HepG2 (cell line): ENCODE measurements around the gene TBC1D22A. TPM values are rescaled to one million over a fixed set of nuclear protein-coding genes. Genes with fewer than 3 reads are reported as not detected.

Experiments
- ATAC-seq: fragments of 200-7000 bp; cut with Tn5 transposase; 3 replicates; pipeline ENCODE4 v1.9.1; 2020; ENCODE audit warnings: mild to moderate bottlenecking, moderate library complexity
- BruUV-seq: library from RNA; stranded (reverse); fragments of 400-500 nt; replicated peaks from 2 replicates; lab custom pipeline; 2021; lab: Mats Ljungman, UMichigan
- CTCF ChIA-PET: fragments of 300-600 bp; formaldehyde crosslinking; extraction: SDS; loops from one replicate; lab custom pipeline; 2021; ENCODE audit warnings: low total read pairs, inconsistent platforms, low intra/inter-chr PET ratio; lab: Yijun Ruan, JAX
- POLR2A ChIA-PET: fragments of 350-600 bp; sonication (Branson Sonifier 250); formaldehyde crosslinking; loops from one replicate; lab custom pipeline; 2020; ENCODE audit warnings: antibody characterized with exemption, inconsistent platforms; lab: Yijun Ruan, JAX
- DNase-seq: peaks from one replicate; pipeline ENCODE4 v3.0.0-alpha.2; 2015; ENCODE audit warnings: low spot score
- FAIRE-seq: peaks from 3 replicates; lab custom pipeline; 2011; peaks lifted over from hg19 to GRCh38; lab: Jason Lieb, UNC
- H2AFZ ChIP-seq: one replicate; pipeline ENCODE4 v1.6.1; 2011; ENCODE audit warnings: low read length, inconsistent platforms
- H3K27ac ChIP-seq: fragments of 300-600 bp; 3 replicates; pipeline ENCODE4 v1.8.0; 2011; ENCODE audit warnings: mixed run types, mild to moderate bottlenecking, mixed read lengths, low read length, inconsistent platforms; ENCODE audit not compliant: insufficient read depth; ENCODE audit errors: extremely low read length
- H3K27me3 ChIP-seq, 2 experiments: fragments of 200-600 bp in 1 of 2; 2 replicates in 1 of 2; 3 replicates in 1 of 2; pipeline versions ENCODE4 v1.6.0 to v1.8.0; 2011; ENCODE audit warnings: low read length in 2 of 2, mild to moderate bottlenecking in 2 of 2, moderate library complexity in 2 of 2, inconsistent platforms in 1 of 2; ENCODE audit not compliant: insufficient read depth in 2 of 2, control insufficient read depth in 1 of 2
- H3K36me3 ChIP-seq, 2 experiments: fragments of 200-600 bp in 1 of 2; replicated peaks in 1 of 2; 2 replicates in 1 of 2; 3 replicates in 1 of 2; pipeline versions ENCODE4 v1.5.1 to v1.8.0; 2011; ENCODE audit warnings: low read length in 2 of 2, inconsistent platforms in 1 of 2; ENCODE audit not compliant: insufficient read depth in 2 of 2, control insufficient read depth in 1 of 2
- H3K4me1 ChIP-seq: 2 replicates; pipeline ENCODE4 v1.5.1; 2012; ENCODE audit warnings: low read length, inconsistent platforms; ENCODE audit not compliant: insufficient read depth
- H3K4me2 ChIP-seq: 2 replicates; pipeline ENCODE4 v1.6.0; 2011; ENCODE audit warnings: low read depth, low read length, inconsistent platforms
- H3K4me3 ChIP-seq, 3 experiments: fragments of 200-600 bp in 1 of 3; sonication (generic), shearing (Covaris generic) in 1 of 3; replicated peaks in 1 of 3; 2 replicates each; pipeline ENCODE4 v1.5.1; 2011 to 2016; ENCODE audit warnings: low read length in 3 of 3, inconsistent platforms in 2 of 3, low read depth in 2 of 3, mild to moderate bottlenecking in 2 of 3, control low read depth in 1 of 3, mixed read lengths in 1 of 3; ENCODE audit not compliant: insufficient read depth in 1 of 3
- H3K79me2 ChIP-seq: one replicate; pipeline ENCODE4 v1.6.1; 2011; ENCODE audit warnings: low read length, inconsistent platforms; ENCODE audit not compliant: insufficient read depth
- H3K9ac ChIP-seq: 2 replicates; pipeline ENCODE4 v1.6.0; 2011; ENCODE audit warnings: mild to moderate bottlenecking, low read depth, low read length, inconsistent platforms; ENCODE audit not compliant: insufficient read depth
- H3K9me3 ChIP-seq: 2 replicates; pipeline ENCODE4 v1.5.1; 2012; ENCODE audit warnings: mild to moderate bottlenecking, low read length
- H4K20me1 ChIP-seq: 2 replicates; pipeline ENCODE4 v1.6.0; 2011; ENCODE audit warnings: inconsistent platforms, mild to moderate bottlenecking, low read length, moderate library complexity; ENCODE audit not compliant: insufficient read depth
- AGO2 ChIP-seq: fragments of 200-400 bp; formaldehyde crosslinking; optimal IDR thresholded peaks from 2 replicates; pipeline ENCODE3; 2017; ENCODE audit warnings: mild to moderate bottlenecking, low read depth, low read length, moderate library complexity
- ASH2L ChIP-seq: fragments of 300-600, 200-600 bp; sonication (generic); IDR thresholded peaks from 2 replicates; pipeline ENCODE4 v1.7.0; 2017; ENCODE audit warnings: low read depth, mild to moderate bottlenecking, moderate library complexity, mixed read lengths, low read length; ENCODE audit not compliant: insufficient read length
- ELF3 ChIP-seq: IDR thresholded peaks from 2 replicates; pipeline ENCODE4 v1.6.1; 2016; ENCODE audit warnings: missing genetic modification reagents, missing compliant biosample characterization
- FOXO1 ChIP-seq: sonication (generic); formaldehyde crosslinking; IDR thresholded peaks from 2 replicates; pipeline ENCODE4 v1.4.0; 2020; ENCODE audit warnings: missing genetic modification reagents
- PAX8 ChIP-seq: sonication (generic); formaldehyde crosslinking; IDR thresholded peaks from 2 replicates; pipeline ENCODE4 v1.8.0; 2022; ENCODE audit warnings: mild to moderate bottlenecking, missing genetic modification reagents, borderline replicate concordance
- ZNF768 ChIP-seq: sonication (generic); formaldehyde crosslinking; IDR thresholded peaks from 2 replicates; pipeline ENCODE4 v1.4.0; 2020; ENCODE audit warnings: missing genetic modification reagents
- WGBS: methylation state at CpG from one replicate; pipeline ENCODE4 v1.1.6; 2017; ENCODE audit warnings: low lambda C conversion rate; 5-methylcytosine and 5-hydroxymethylcytosine counted together
- in situ Hi-C: cut with HindIII; loops from 2 replicates; pipeline ENCODE4 v1.10.0; 2017; ENCODE audit warnings: low pct_unique_long_range_greater_than_20kb; ENCODE audit not compliant: extremely low pct_ligation_motif_present
- intact Hi-C: fragments of 100-400 bp; cut with micrococcal nuclease; formaldehyde crosslinking; loops from one replicate; pipeline ENCODE4 v1.10.0; 2022; ENCODE audit not compliant: unreplicated experiment
- polyA plus RNA-seq, 8 experiments: library from polyadenylated mRNA; depleted of rRNA in 3 of 8; stranded (reverse) in 7 of 8; unstranded in 1 of 8; fragments of >200 nt; fragmentation: Illumina TruSeq in 4 of 8; extraction: Trizol in 4 of 8; gene quantifications; 2 replicates each; pipeline versions ENCODE4 v1.2.1 to v1.2.3, GENCODE V29; 2011 to 2016; ENCODE audit warnings: low read depth in 4 of 8, missing spikeins in 1 of 8, mixed read lengths in 1 of 8; ENCODE audit not compliant: insufficient read depth in 1 of 8
- total RNA-seq, 5 experiments: library from RNA; depleted of rRNA; stranded (reverse); fragments of >200 nt; fragmentation: Illumina TruSeq; extraction: Trizol; gene quantifications; 2 replicates each; pipeline ENCODE4 v1.2.3, GENCODE V29; 2016; ENCODE audit warnings: low read depth in 1 of 5

TBC1D22A gene
- total and polyA plus RNA-seq, 2 of the 13 experiments (the other 11 are each of a cell fraction or from before 2014, with no cell fraction given): 17.3 to 18.0 TPM

GRCh38 chr22:47201996-47202818 is 439.8 kb downstream of the TBC1D22A start:
- in situ Hi-C loops (loop anchor here (25.0 kb wide), 1 partner anchor 1285 kb away; a partner anchor contains a TSS), intact Hi-C loops (no loop called here)
- H3K36me3 ChIP-seq: no peaks in the 10 kb centered on the region
- TF ChIP-seq AGO2: peak; percentile 28
- TF ChIP-seq FOXO1 (CRISPR knock-in tag): no peak
- no peak for TF ChIP-seq ZNF768 (CRISPR knock-in tag)
- no peak for TF ChIP-seq ELF3
- TF ChIP-seq PAX8 (CRISPR knock-in tag): no peak
- TF ChIP-seq ASH2L: no peak
- TF ChIP-seq, all 625 proteins: peak for 1
- H3K27me3 ChIP-seq: peaks cover 13 to 78% of the 10 kb centered on the region in 2 experiments; a peak in 4 of 5 replicates
- no peak for DNase-seq
- no peaks in the 10 kb centered on the region for H3K79me2 ChIP-seq
- no peak overlapping the region for H3K4me3 ChIP-seq
- no peaks in the 10 kb centered on the region for H3K9me3 ChIP-seq
- H2AFZ ChIP-seq: no peak overlapping the region
- no peak overlapping the region for H3K4me2 ChIP-seq
- no peaks in the 10 kb centered on the region for H3K4me1 ChIP-seq
- H4K20me1 ChIP-seq: peaks cover 4% of the 10 kb centered on the region; the same call in 1 of the 2 replicates
- 0% methylated on average over 4 of the region's 27 CpGs for WGBS
- ChIA-PET CTCF (no interaction called here), POLR2A (no interaction called here)
- no peak overlapping the region for H3K27ac ChIP-seq
- no TSS peak for BruUV-seq
- no peak for ATAC-seq
- H3K9ac ChIP-seq: no peak overlapping the region
- FAIRE-seq: no peak
